B cell (primary cell): ENCODE results near the gene LRTM1.

ENCODE experiments used
- EZH2 ChIP-seq: IDR thresholded peaks from 2 replicates; pipeline ENCODE4 v1.6.1; 2012; ENCODE audit warnings: borderline replicate concordance, low read depth, mild to moderate bottlenecking, moderate library complexity, low read length; ENCODE audit not compliant: insufficient read depth, poor library complexity, severe bottlenecking
- TF ChIP-seq, protein P1 (sequence below): fragments of 200-600 bp; IDR thresholded peaks from one replicate; pipeline ENCODE4 v1.8.0; 2022; ENCODE audit warnings: antibody characterized with exemption, mild to moderate bottlenecking

DNA sequence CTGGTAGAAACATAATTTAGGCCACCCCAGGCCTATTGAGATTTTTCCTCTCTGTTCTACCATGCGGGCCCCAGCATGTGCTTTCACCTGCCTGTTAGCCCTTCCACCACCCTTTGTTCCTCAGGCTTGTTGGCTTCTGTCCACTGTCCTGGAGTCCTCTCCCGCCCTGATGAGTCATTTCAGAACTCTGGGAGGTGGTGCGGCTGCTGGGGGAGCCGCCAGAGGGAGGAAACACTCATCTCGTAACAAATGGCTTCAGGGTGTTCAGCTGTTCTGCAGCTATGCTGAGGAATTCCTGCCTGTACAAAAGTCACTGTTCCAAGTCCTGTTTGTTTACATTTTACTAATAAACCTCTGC lies 36.3 kb downstream of the LRTM1 start:
- TF ChIP-seq EZH2, result no peak
- TF ChIP-seq, protein P1, sequence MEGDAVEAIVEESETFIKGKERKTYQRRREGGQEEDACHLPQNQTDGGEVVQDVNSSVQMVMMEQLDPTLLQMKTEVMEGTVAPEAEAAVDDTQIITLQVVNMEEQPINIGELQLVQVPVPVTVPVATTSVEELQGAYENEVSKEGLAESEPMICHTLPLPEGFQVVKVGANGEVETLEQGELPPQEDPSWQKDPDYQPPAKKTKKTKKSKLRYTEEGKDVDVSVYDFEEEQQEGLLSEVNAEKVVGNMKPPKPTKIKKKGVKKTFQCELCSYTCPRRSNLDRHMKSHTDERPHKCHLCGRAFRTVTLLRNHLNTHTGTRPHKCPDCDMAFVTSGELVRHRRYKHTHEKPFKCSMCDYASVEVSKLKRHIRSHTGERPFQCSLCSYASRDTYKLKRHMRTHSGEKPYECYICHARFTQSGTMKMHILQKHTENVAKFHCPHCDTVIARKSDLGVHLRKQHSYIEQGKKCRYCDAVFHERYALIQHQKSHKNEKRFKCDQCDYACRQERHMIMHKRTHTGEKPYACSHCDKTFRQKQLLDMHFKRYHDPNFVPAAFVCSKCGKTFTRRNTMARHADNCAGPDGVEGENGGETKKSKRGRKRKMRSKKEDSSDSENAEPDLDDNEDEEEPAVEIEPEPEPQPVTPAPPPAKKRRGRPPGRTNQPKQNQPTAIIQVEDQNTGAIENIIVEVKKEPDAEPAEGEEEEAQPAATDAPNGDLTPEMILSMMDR, result no peak
